DND-41 (cell line): ENCODE measurements around the gene TSPAN3.

Experiments
- ATAC-seq: fragments of 200-7000 bp; cut with Tn5 transposase; 3 replicates; pipeline ENCODE4 v1.9.1; 2021; ENCODE audit warnings: low read depth; ENCODE audit not compliant: insufficient read depth
- DNase-seq: peaks from one replicate; pipeline ENCODE4 v3.0.0-alpha.2; 2020
- H2AFZ ChIP-seq: 2 replicates; pipeline ENCODE4 v1.6.0; 2012; ENCODE audit warnings: low read depth, low read length
- H3K27ac ChIP-seq: 2 replicates; pipeline ENCODE4 v1.5.1; 2012; ENCODE audit warnings: low read length, inconsistent platforms
- H3K27me3 ChIP-seq: fragments of 200-600 bp; sonication (generic); 2 replicates; pipeline ENCODE4 v1.6.0; 2012; ENCODE audit warnings: low read length, mild to moderate bottlenecking, inconsistent platforms; ENCODE audit not compliant: insufficient read depth, poor library complexity
- H3K36me3 ChIP-seq: 2 replicates; pipeline ENCODE4 v1.5.1; 2012; ENCODE audit warnings: low read length, inconsistent platforms; ENCODE audit not compliant: insufficient read depth
- H3K4me1 ChIP-seq: 2 replicates; pipeline ENCODE4 v1.5.1; 2012; ENCODE audit warnings: mild to moderate bottlenecking, low read length; ENCODE audit not compliant: insufficient read depth
- H3K4me2 ChIP-seq: 2 replicates; pipeline ENCODE4 v1.6.0; 2012; ENCODE audit warnings: mild to moderate bottlenecking, moderate library complexity, low read length, inconsistent platforms; ENCODE audit not compliant: insufficient read depth
- H3K4me3 ChIP-seq, 2 experiments: fragments of 200-600 bp in 1 of 2; shearing (Covaris generic) in 1 of 2; 2 replicates each; pipeline ENCODE4 v1.5.1; 2012 to 2016; ENCODE audit warnings: inconsistent platforms in 2 of 2, low read length in 2 of 2, mild to moderate bottlenecking in 2 of 2, low read depth in 1 of 2, moderate library complexity in 1 of 2
- H3K79me2 ChIP-seq: 2 replicates; pipeline ENCODE4 v1.6.0; 2012; ENCODE audit warnings: low read length, inconsistent platforms; ENCODE audit not compliant: insufficient read depth
- H3K9ac ChIP-seq: 2 replicates; pipeline ENCODE4 v1.6.0; 2012; ENCODE audit warnings: low read depth, mild to moderate bottlenecking, inconsistent platforms, low read length, moderate library complexity
- H3K9me3 ChIP-seq: 2 replicates; pipeline ENCODE4 v1.5.1; 2012; ENCODE audit warnings: low read length, moderate library complexity, mild to moderate bottlenecking, inconsistent platforms; ENCODE audit not compliant: insufficient read depth, severe bottlenecking
- H4K20me1 ChIP-seq: 2 replicates; pipeline ENCODE4 v1.6.0; 2012; ENCODE audit warnings: low read length; ENCODE audit not compliant: insufficient read depth
- EZH2 ChIP-seq: IDR thresholded peaks from 3 replicates; pipeline ENCODE4 v1.6.1; 2012; ENCODE audit warnings: borderline replicate concordance, low read depth, mild to moderate bottlenecking, moderate library complexity, low read length, inconsistent platforms; ENCODE audit not compliant: severe bottlenecking
- TF ChIP-seq, protein P1 (sequence below): IDR thresholded peaks from 2 replicates; pipeline ENCODE4 v1.5.1; 2012; ENCODE audit warnings: borderline replicate concordance, low read length, moderate library complexity, mild to moderate bottlenecking; ENCODE audit not compliant: poor library complexity, severe bottlenecking; ENCODE audit errors: extremely low read depth

TSPAN3 gene

DNA sequence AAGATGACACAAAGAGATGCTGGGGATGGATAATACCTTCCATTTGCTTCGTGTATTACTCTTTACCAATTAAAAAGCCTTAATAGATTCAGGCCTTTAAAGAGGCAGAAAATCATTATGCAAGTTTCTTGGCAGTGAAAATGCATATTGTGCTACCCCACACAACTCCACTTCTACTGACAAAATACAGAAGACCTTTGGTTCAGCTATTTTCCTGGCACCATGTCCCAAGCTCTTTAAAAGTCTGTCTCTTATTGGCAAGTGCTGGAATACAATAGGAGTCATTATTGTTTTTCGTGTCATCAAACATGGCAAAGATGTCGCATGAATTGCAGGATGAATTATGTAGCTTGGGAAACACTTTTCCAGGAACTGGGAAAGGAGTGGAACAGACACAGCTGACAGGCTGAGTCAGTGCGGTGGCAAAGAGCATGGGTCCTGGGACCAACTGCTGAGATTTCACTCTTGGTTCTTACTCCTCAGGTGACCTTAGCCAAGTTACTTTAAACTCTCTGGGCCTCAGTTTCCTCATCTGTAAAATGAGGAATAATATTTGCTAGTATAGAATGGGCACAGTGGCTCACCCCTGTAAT lies 5.5 kb upstream of the TSPAN3 start:
- no peaks in the 10 kb centered on the region for H3K36me3 ChIP-seq
- no peaks in the 10 kb centered on the region for H3K79me2 ChIP-seq
- no peak overlapping the region for H3K4me3 ChIP-seq
- H3K27me3 ChIP-seq, result no peaks in the 10 kb centered on the region
- no peaks in the 10 kb centered on the region for H3K9me3 ChIP-seq
- TF ChIP-seq EZH2, result no peak
- TF ChIP-seq, protein P1, sequence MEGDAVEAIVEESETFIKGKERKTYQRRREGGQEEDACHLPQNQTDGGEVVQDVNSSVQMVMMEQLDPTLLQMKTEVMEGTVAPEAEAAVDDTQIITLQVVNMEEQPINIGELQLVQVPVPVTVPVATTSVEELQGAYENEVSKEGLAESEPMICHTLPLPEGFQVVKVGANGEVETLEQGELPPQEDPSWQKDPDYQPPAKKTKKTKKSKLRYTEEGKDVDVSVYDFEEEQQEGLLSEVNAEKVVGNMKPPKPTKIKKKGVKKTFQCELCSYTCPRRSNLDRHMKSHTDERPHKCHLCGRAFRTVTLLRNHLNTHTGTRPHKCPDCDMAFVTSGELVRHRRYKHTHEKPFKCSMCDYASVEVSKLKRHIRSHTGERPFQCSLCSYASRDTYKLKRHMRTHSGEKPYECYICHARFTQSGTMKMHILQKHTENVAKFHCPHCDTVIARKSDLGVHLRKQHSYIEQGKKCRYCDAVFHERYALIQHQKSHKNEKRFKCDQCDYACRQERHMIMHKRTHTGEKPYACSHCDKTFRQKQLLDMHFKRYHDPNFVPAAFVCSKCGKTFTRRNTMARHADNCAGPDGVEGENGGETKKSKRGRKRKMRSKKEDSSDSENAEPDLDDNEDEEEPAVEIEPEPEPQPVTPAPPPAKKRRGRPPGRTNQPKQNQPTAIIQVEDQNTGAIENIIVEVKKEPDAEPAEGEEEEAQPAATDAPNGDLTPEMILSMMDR, result no peak
- H4K20me1 ChIP-seq, result no peaks in the 10 kb centered on the region
- DNase-seq (no peak), ATAC-seq (no peak)
- no peak overlapping the region for H2AFZ ChIP-seq
- no peak overlapping the region for H3K4me2 ChIP-seq
- H3K4me1 ChIP-seq, result peaks cover 1% of the 10 kb centered on the region
- no peak overlapping the region for H3K27ac ChIP-seq
- no peak overlapping the region for H3K9ac ChIP-seq

DNA sequence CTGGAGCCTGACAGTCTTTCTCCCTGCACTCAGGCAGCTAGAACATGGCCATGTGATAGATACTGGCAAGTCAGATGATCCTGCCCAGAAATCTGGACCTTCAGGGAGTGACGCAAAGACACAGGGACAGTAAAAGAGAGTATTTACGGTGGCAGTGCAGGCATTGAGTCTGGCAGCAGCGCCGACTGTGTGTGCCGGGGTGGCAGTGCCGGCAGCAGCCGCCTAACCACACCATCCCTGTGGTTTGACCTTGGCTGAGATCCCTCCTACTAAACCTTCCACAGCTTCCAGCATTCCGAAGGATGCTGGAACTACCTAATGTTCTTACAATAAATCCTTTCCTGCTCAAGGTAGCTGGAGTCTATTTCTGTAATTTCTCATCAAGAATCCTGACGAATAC lies 4.6 kb upstream of the TSPAN3 start:
- no peaks in the 10 kb centered on the region for H3K9me3 ChIP-seq
- DNase-seq (no peak), ATAC-seq (no peak)
- H3K4me3 ChIP-seq, result no peak overlapping the region
- no peaks in the 10 kb centered on the region for H4K20me1 ChIP-seq
- peaks cover under 1% of the 10 kb centered on the region for H3K79me2 ChIP-seq
- H3K9ac ChIP-seq, result no peak overlapping the region
- H2AFZ ChIP-seq, result no peak overlapping the region
- no peaks in the 10 kb centered on the region for H3K36me3 ChIP-seq
- no peaks in the 10 kb centered on the region for H3K27me3 ChIP-seq
- H3K27ac ChIP-seq, result no peak overlapping the region
- no peak overlapping the region for H3K4me2 ChIP-seq
- TF ChIP-seq, protein P1, result no peak
- no peak for TF ChIP-seq EZH2
- peaks cover 6% of the 10 kb centered on the region for H3K4me1 ChIP-seq

DNA sequence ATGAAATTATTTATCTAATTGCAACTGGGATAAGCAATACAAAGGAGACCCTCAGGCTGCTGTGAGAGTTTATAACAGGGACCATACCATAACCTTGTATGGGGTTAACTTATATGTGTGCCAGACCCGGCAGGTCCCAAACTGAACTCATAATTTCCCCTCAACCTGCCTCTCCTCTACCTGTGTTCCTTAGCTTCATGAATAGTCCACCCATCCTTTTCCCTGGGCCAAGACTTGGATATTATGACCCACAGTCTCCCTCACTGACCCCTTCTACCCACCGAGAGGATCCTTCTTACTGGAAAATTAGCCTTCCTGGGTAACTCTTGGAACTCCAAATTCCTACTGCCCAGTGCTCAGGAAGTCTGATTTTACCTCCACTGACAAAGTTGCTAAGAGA lies 3.4 kb upstream of the TSPAN3 start:
- DNase-seq (no peak), ATAC-seq (no peak)
- no peaks in the 10 kb centered on the region for H3K36me3 ChIP-seq
- H3K4me2 ChIP-seq, result no peak overlapping the region
- H3K79me2 ChIP-seq, result peaks cover 12% of the 10 kb centered on the region
- H3K9me3 ChIP-seq, result no peaks in the 10 kb centered on the region
- no peak overlapping the region for H3K9ac ChIP-seq
- peaks cover 12% of the 10 kb centered on the region for H3K4me1 ChIP-seq
- H2AFZ ChIP-seq, result no peak overlapping the region
- no peak overlapping the region for H3K27ac ChIP-seq
- no peak for TF ChIP-seq EZH2
- TF ChIP-seq, protein P1, result no peak
- peaks cover 5% of the 10 kb centered on the region for H4K20me1 ChIP-seq
- H3K27me3 ChIP-seq, result no peaks in the 10 kb centered on the region
- no peak overlapping the region for H3K4me3 ChIP-seq
